CD4-positive, CD25-positive, alpha-beta regulatory T cell (primary cell): ENCODE data around the gene GGN. TPM values are rescaled to one million over a fixed set of nuclear protein-coding genes. Genes with fewer than 3 reads are reported as not detected.
"Not testable (repeated sequence)": the region's sequence is repeated elsewhere in the genome, so short reads cannot be mapped to it uniquely, and the experiment has no call there.

Source experiments
- ATAC-seq, 2 donors: fragments of 150-1000 bp; cut with Tn5 transposase; one replicate each; pipeline ENCODE4 v1.10.0; 2021; ENCODE audit warnings: low read depth in 2 of 2, moderate number of reproducible peaks in 2 of 2, moderate library complexity in 1 of 2
- DNase-seq, 3 donors: peaks; one replicate each; pipeline versions ENCODE4 v3.0.0 to v3.0.0-alpha.2; 2012 to 2022; ENCODE audit warnings: mixed read lengths in 1 of 3
- H3K27ac ChIP-seq: one replicate; pipeline ENCODE4 v1.7.0; 2013; ENCODE audit warnings: mild to moderate bottlenecking, low read length; ENCODE audit not compliant: insufficient read depth, poor library complexity, severe bottlenecking
- H3K27me3 ChIP-seq: one replicate; pipeline ENCODE4 v1.7.0; 2013; ENCODE audit warnings: low read length; ENCODE audit not compliant: control insufficient read depth, insufficient read depth
- H3K36me3 ChIP-seq: one replicate; pipeline ENCODE4 v1.7.0; 2013; ENCODE audit warnings: mild to moderate bottlenecking, low read length, moderate library complexity; ENCODE audit not compliant: control insufficient read depth, insufficient read depth
- H3K4me1 ChIP-seq: 2 replicates; pipeline ENCODE4 v1.7.0; 2013; ENCODE audit warnings: mild to moderate bottlenecking, low read length; ENCODE audit not compliant: insufficient read depth, control insufficient read depth, poor library complexity, severe bottlenecking
- H3K4me3 ChIP-seq: one replicate; pipeline ENCODE4 v1.7.0; 2013; ENCODE audit warnings: low read depth, mild to moderate bottlenecking, low read length, moderate library complexity
- H3K9me3 ChIP-seq, 2 experiments: 1 replicate in 1 of 2; 2 replicates in 1 of 2; pipeline ENCODE4 v1.7.0; 2013; ENCODE audit warnings: low read length in 2 of 2, mild to moderate bottlenecking in 1 of 2, moderate library complexity in 1 of 2; ENCODE audit not compliant: control insufficient read depth in 2 of 2
- H3K27ac Mint-ChIP-seq, 3 donors: one replicate each; pipeline ENCODE4 v1.8.0; 2020 to 2022; ENCODE audit warnings: mild to moderate bottlenecking in 3 of 3, mixed read lengths in 3 of 3, moderate library complexity in 2 of 3
- H3K27me3 Mint-ChIP-seq: one replicate; pipeline ENCODE4 v1.8.0; 2022; ENCODE audit warnings: mild to moderate bottlenecking, mixed read lengths
- H3K36me3 Mint-ChIP-seq: one replicate; pipeline ENCODE4 v1.8.0; 2020; ENCODE audit warnings: mixed read lengths
- H3K4me1 Mint-ChIP-seq, 4 donors: one replicate each; pipeline ENCODE4 v1.8.0; 2020 to 2022; ENCODE audit warnings: mixed read lengths in 4 of 4, mild to moderate bottlenecking in 1 of 4
- H3K4me3 Mint-ChIP-seq, 4 donors: one replicate each; pipeline ENCODE4 v1.8.0; 2020 to 2022; ENCODE audit warnings: mild to moderate bottlenecking in 4 of 4, mixed read lengths in 4 of 4, moderate library complexity in 3 of 4
- H3K9me3 Mint-ChIP-seq, 7 donors: one replicate each; pipeline ENCODE4 v1.8.0; 2020 to 2022; ENCODE audit warnings: mixed read lengths in 7 of 7, mild to moderate bottlenecking in 3 of 7, moderate library complexity in 2 of 7
- polyA plus RNA-seq, 4 donors: library from polyadenylated mRNA; unstranded; fragments of 300-500 nt; fragmentation: Illumina TruSeq; gene quantifications; one replicate each; pipeline ENCODE4 v1.2.3, GENCODE V29; 2021
- total RNA-seq: library from RNA; stranded (reverse); gene quantifications from one replicate; pipeline ENCODE4 v1.2.3, GENCODE V29; 2022

GGN gene
- total and polyA plus RNA-seq, 5 donors from 2014 or later: 0.91 TPM; not detected in 4

DNA sequence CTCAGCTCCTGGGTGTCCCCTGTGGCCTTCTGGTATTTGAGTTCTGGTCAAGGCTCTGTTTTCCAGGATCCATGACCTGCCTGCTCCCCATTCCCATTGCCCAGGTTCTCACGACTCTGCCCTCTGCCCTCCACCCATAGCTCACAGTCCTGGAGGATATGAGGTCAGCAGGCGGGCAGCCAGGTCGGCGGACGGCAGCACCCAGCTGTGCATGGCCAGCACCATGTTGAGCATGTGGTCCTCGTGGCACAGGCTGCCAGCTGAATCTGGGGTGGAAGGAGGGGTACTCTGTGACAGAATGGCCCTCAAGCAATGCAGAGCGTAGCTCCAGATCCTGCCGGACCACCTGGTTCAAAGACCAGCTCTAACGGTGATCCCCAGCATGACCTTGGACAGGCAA, 33.1 kb upstream of the GGN start:
- no peak overlapping the region for H3K4me3 Mint-ChIP-seq

DNA sequence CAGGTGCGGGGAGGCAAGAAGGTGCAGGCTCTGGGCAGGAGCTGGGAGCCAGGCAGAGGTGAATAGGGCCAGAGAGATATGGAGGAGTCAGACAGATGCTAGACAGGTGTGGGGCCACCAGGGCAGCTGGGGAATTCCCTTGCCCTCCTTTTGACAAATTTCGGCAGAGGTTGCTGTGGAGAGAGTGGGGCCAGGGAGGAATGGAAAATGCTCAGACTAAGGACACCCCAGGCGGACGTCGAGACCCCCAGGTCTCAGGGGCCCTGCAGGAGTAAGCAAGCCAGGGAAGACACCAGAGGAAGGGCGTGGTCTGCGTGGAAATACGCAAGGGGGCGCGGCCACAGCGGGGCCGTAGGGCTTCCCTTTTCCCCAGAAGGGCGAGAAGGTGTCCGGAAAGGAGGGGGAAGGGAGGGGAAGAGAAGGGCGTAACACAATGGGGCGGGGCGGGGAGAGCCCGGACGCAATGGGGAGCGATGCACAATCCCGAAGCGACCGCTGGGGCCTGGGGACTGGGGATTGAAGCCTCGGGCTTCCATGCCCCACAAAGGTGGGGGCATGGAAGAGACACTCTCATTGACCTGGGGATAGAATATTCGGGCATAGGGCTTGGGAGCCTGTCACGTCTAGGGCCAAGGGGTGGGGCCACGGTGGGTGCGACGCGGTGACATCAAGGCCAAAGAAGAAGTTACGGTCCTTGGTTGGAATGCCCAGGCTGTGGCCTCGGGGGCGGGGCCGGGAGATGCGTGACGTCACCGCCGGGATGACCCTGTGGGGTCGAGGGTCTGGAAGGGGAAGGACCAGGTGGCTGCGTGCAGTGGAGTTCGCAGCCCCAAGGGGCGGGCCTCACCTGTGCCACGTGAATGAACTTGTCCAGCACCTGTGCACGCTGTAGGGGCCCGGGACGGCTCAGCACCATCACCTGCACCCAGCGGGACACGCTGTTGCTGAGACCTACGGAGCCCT, 30.0 kb upstream of the GGN start:
- Mint-ChIP-seq H3K27ac (peak overlapping the region; percentile 69 to 94 (median 88)), H3K9me3 (no peaks in the 10 kb centered on the region), H3K4me1 (peaks cover 8 to 31% (median 14%) of the 10 kb centered on the region in 4 donors), H3K4me3 (peak overlapping the region; percentile 53 to 93 (median 86)), H3K27me3 (no peaks in the 10 kb centered on the region), H3K36me3 (no peaks in the 10 kb centered on the region)
- H3K9me3 ChIP-seq: no peaks in the 10 kb centered on the region
- peak overlapping the region; percentile 73 for H3K27ac ChIP-seq
- H3K27me3 ChIP-seq: no peaks in the 10 kb centered on the region
- ATAC-seq: peak; percentile 69 to 76
- H3K4me3 ChIP-seq: peak overlapping the region; percentile 32
- DNase-seq: peak; percentile 37 to 92 (median 49)
- peaks cover 17% of the 10 kb centered on the region for H3K4me1 ChIP-seq
- no peaks in the 10 kb centered on the region for H3K36me3 ChIP-seq

More for the DNA sequence above, 33.1 kb upstream of the GGN start:
- Histone ChIP-seq H3K9me3 (no peaks in the 10 kb centered on the region), H3K4me1 (peaks cover 25% of the 10 kb centered on the region), H3K36me3 (no peaks in the 10 kb centered on the region), H3K27ac (no peak overlapping the region), H3K27me3 (no peaks in the 10 kb centered on the region), H3K4me3 (no peak overlapping the region)
- Mint-ChIP-seq H3K27me3 (no peaks in the 10 kb centered on the region), H3K36me3 (no peaks in the 10 kb centered on the region), H3K4me1 (peaks cover 8 to 35% (median 17%) of the 10 kb centered on the region in 4 donors), H3K27ac (no peak overlapping the region), H3K9me3 (no peaks in the 10 kb centered on the region)
- DNase-seq (no peak), ATAC-seq (no peak)

DNA sequence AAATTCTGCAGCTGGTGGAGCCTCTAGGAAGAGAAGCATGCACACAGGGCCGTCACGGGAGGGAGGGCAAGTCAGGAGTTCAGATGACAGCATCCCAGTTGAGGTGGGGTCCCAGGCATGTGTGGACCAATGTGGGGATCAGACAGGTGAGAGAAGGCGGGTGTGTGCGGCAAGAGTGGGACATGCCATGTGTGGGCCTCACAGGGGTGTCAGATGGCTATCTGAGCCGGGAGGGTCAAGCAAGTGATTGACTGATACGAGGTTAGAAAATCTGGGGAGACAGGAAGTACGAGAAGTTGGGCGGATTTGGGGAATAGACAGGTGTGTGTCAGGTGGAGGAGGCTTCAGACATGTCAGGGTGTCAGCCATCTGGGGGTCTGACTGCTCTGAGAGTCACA, 29.3 kb upstream of the GGN start:
- DNase-seq (no peak), ATAC-seq (no peak)
- Histone ChIP-seq H3K9me3 (no peaks in the 10 kb centered on the region), H3K27ac (peak overlapping the region; percentile 73), H3K4me1 (peaks cover 17% of the 10 kb centered on the region), H3K4me3 (no peak overlapping the region), H3K36me3 (no peaks in the 10 kb centered on the region), H3K27me3 (no peaks in the 10 kb centered on the region)
- peak overlapping the region in 2 of 3 donors; percentile 88 to 94 for H3K27ac Mint-ChIP-seq
- no peaks in the 10 kb centered on the region for H3K9me3 Mint-ChIP-seq
- H3K4me3 Mint-ChIP-seq: peak overlapping the region; percentile 53 to 93 (median 86)
- H3K36me3 Mint-ChIP-seq: no peaks in the 10 kb centered on the region
- no peaks in the 10 kb centered on the region for H3K27me3 Mint-ChIP-seq
- H3K4me1 Mint-ChIP-seq: peaks cover 8 to 31% (median 14%) of the 10 kb centered on the region in 4 donors

DNA sequence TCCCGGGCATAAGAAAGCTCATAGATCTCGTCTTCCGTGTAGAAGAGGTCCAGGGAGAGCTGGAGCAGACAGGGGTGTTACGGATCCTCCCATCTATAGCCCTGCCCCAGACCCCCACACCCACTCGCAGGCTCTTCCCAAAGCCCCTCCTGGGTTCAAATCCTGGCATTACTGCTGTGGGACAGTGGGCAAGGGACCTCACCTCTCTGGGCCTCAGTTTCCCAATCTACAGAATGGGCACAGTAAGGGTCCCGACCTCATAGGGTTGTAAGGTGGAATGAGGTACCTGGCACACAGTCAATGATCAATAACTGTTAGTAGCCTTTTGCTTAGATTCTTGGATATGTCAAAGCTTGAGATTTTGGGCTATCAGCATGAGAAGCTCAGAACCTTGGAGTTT, 25.6 kb upstream of the GGN start:
- Histone ChIP-seq H3K9me3 (no peaks in the 10 kb centered on the region), H3K27me3 (no peaks in the 10 kb centered on the region), H3K36me3 (peaks cover 2% of the 10 kb centered on the region), H3K27ac (no peak overlapping the region), H3K4me3 (no peak overlapping the region), H3K4me1 (peaks cover 13% of the 10 kb centered on the region)
- H3K27ac Mint-ChIP-seq: no peak overlapping the region
- no peaks in the 10 kb centered on the region for H3K9me3 Mint-ChIP-seq
- DNase-seq: no peak
- H3K4me1 Mint-ChIP-seq: peaks cover 0 to 19% (median 11%) of the 10 kb centered on the region in 4 donors
- H3K4me3 Mint-ChIP-seq: peak overlapping the region in 1 of 4 donors; percentile 47
- no peak for ATAC-seq
- no peaks in the 10 kb centered on the region for H3K27me3 Mint-ChIP-seq
- H3K36me3 Mint-ChIP-seq: no peaks in the 10 kb centered on the region

DNA sequence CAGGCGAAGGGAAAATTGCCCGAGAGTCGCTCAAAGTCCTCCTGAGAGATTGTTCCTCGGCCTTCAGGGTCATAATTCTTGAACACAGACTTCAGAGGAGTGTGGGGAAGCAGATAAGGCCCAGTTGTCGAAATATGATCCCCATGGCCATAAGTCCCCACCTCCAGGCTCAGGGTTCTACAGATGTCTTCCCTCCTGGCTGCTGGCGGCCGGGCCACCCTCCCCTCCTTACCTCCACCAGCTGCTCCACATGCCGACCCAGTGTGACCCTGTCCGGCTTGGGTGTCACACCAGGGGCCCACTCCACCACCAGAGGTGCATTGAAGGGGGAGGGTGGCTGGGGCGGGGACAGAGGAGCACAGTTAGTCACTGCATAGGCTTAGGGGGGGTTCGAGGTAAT, 25.1 kb upstream of the GGN start:
- Histone ChIP-seq H3K9me3 (no peaks in the 10 kb centered on the region), H3K27ac (no peak overlapping the region), H3K4me3 (no peak overlapping the region), H3K4me1 (peaks cover 8% of the 10 kb centered on the region), H3K36me3 (peaks cover 2% of the 10 kb centered on the region), H3K27me3 (no peaks in the 10 kb centered on the region)
- Mint-ChIP-seq H3K9me3 (no peaks in the 10 kb centered on the region), H3K36me3 (no peaks in the 10 kb centered on the region), H3K27ac (no peak overlapping the region), H3K27me3 (no peaks in the 10 kb centered on the region), H3K4me1 (peaks cover 0 to 16% (median 9%) of the 10 kb centered on the region in 4 donors), H3K4me3 (peak overlapping the region in 1 of 4 donors; percentile 2)
- DNase-seq (no peak), ATAC-seq (no peak)

DNA sequence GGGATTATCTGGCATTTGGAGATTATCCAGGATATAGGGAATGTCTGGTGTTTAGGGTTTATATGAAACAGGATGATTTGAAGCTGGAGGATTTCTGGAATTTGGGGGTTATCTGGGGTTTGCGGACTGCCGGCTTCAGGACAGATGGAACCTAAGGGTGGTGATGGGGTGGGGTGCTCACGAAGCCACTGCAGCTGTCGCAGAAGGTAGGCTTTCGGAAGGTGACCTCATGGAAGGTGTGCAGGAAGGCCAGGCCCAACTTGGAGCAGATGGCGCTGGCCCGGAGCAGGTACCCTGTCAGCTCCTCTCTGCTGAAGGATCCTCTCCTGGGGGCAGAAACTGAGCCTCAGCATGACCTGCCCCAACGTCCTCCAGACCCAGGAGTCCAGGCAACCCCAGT, 24.7 kb upstream of the GGN start:
- Histone ChIP-seq H3K9me3 (no peaks in the 10 kb centered on the region), H3K27ac (no peak overlapping the region), H3K4me1 (peaks cover 4% of the 10 kb centered on the region), H3K36me3 (peaks cover 2% of the 10 kb centered on the region), H3K27me3 (no peaks in the 10 kb centered on the region), H3K4me3 (no peak overlapping the region)
- DNase-seq (no peak), ATAC-seq (no peak)
- Mint-ChIP-seq H3K27ac (peak overlapping the region in 1 of 3 donors; percentile 76), H3K27me3 (no peaks in the 10 kb centered on the region), H3K36me3 (no peaks in the 10 kb centered on the region), H3K4me3 (peak overlapping the region in 1 of 4 donors; percentile 2), H3K4me1 (peaks cover 0 to 11% (median 4%) of the 10 kb centered on the region in 4 donors), H3K9me3 (no peaks in the 10 kb centered on the region)

DNA sequence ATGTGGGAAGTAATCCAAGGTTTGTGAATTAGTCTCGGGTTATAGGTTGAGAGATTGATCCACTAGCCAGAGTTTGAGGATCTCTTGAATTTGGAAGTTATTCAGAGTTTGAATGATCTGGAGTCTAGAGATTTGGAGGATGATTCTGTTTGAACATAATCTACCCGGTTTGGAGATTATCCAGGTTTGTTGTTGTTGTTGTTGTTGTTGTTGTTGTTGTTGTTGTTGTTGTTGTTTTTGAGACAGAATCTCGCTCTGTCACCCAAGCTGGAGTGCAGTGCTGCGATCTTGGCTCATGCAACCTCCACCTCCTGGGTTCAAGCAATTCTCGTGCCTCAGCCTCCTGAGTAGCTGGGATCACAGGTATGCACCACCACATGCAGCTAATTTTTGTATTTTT, 24.1 kb upstream of the GGN start:
- H3K27ac Mint-ChIP-seq: peak overlapping the region in 2 of 3 donors; percentile 38 to 76
- not testable (repeated sequence) for H3K4me1 ChIP-seq, H3K4me1 Mint-ChIP-seq, H3K36me3 Mint-ChIP-seq, H3K36me3 ChIP-seq, H3K27me3 Mint-ChIP-seq, DNase-seq, ATAC-seq, H3K27ac ChIP-seq, H3K4me3 ChIP-seq, H3K9me3 Mint-ChIP-seq, H3K9me3 ChIP-seq, H3K27me3 ChIP-seq, H3K4me3 Mint-ChIP-seq
